GM12892 (cell line): ENCODE data around the gene DENND1A.

Source experiments
- DNase-seq: peaks from one replicate; pipeline ENCODE4 v3.0.0; 2011; ENCODE audit not compliant: insufficient read length
- FAIRE-seq: peaks from 2 replicates; lab custom pipeline; 2011; peaks lifted over from hg19 to GRCh38; lab: Jason Lieb, UNC
- POLR2A ChIP-seq: IDR thresholded peaks from 2 replicates; pipeline ENCODE4 v1.6.1; 2011; ENCODE audit warnings: low read depth, low read length, control low read depth
- POLR2AphosphoS5 ChIP-seq: IDR thresholded peaks from 2 replicates; pipeline ENCODE4 v1.6.1; 2011; ENCODE audit warnings: low read depth, low read length, control low read depth
- TAF1 ChIP-seq: IDR thresholded peaks from 2 replicates; pipeline ENCODE4 v1.6.1; 2011; ENCODE audit warnings: low read depth, mild to moderate bottlenecking, control low read depth, low read length, borderline replicate concordance

The DENND1A gene

GRCh38 chr9:123480096-123480495 is 449.8 kb downstream of the DENND1A start:
- no peak for TF ChIP-seq POLR2A
- DNase-seq: no peak
- no peak for FAIRE-seq

GRCh38 chr9:123478967-123479602 is 450.8 kb downstream of the DENND1A start:
- no peak for TF ChIP-seq POLR2AphosphoS5
- no peak for TF ChIP-seq TAF1
- no peak for TF ChIP-seq POLR2A
- no peak for DNase-seq
- no peak for FAIRE-seq

- no peak for TF ChIP-seq POLR2AphosphoS5
- no peak for TF ChIP-seq TAF1
- no peak for TF ChIP-seq POLR2A
- FAIRE-seq (no peak), DNase-seq (no peak)
Observed at GRCh38 chr9:123478160-123478559, 451.8 kb downstream of the DENND1A start.

GRCh38 chr9:123475407-123475806 is 454.5 kb downstream of the DENND1A start:
- FAIRE-seq (no peak), DNase-seq (no peak)

GRCh38 chr9:123472862-123473614 is 456.9 kb downstream of the DENND1A start:
- TF ChIP-seq POLR2A (no peak), TAF1 (no peak), POLR2AphosphoS5 (no peak)
- no peak for FAIRE-seq
- no peak for DNase-seq

More at GRCh38 chr9:123475407-123475806, 454.5 kb downstream of the DENND1A start:
- TF ChIP-seq POLR2A (no peak), POLR2AphosphoS5 (no peak), TAF1 (no peak)

- FAIRE-seq: no peak
- DNase-seq: no peak
Observed at GRCh38 chr9:123471843-123472570, 457.9 kb downstream of the DENND1A start.

GRCh38 chr9:123470991-123471770 is 458.7 kb downstream of the DENND1A start:
- no peak for TF ChIP-seq POLR2A
- TF ChIP-seq TAF1: no peak
- no peak for TF ChIP-seq POLR2AphosphoS5
- DNase-seq (no peak), FAIRE-seq (no peak)

More at GRCh38 chr9:123471843-123472570, 457.9 kb downstream of the DENND1A start:
- TF ChIP-seq POLR2AphosphoS5 (no peak), TAF1 (no peak), POLR2A (no peak)

- FAIRE-seq: no peak
- DNase-seq: no peak
- TF ChIP-seq TAF1: no peak
- TF ChIP-seq POLR2AphosphoS5: no peak
- TF ChIP-seq POLR2A: no peak
Observed at GRCh38 chr9:123470121-123470782, 459.7 kb downstream of the DENND1A start.

GRCh38 chr9:123469282-123469681 is 460.6 kb downstream of the DENND1A start:
- TF ChIP-seq POLR2A (no peak), TAF1 (no peak), POLR2AphosphoS5 (no peak)
- no peak for DNase-seq
- no peak for FAIRE-seq

- no peak for TF ChIP-seq POLR2AphosphoS5
- no peak for TF ChIP-seq TAF1
- TF ChIP-seq POLR2A: no peak
- no peak for DNase-seq
- FAIRE-seq: no peak
Observed at GRCh38 chr9:123468541-123468940, 461.4 kb downstream of the DENND1A start.
